AG04450 (cell line): ENCODE data around the gene RNASEH1. TPM values are rescaled to one million over a fixed set of nuclear protein-coding genes. Genes with fewer than 3 reads are reported as not detected.

Experiments
- CTCF ChIA-PET: fragments of 300-600, 350-600 bp; formaldehyde crosslinking; extraction: SDS; loops from one replicate; lab custom pipeline; 2022; ENCODE audit warnings: antibody characterized with exemption, inconsistent platforms; lab: Charles Lee
- POLR2A ChIA-PET: fragments of 350-600 bp; formaldehyde crosslinking; extraction: SDS; loops from one replicate; lab custom pipeline; 2021; ENCODE audit warnings: antibody characterized with exemption, inconsistent platforms; lab: Yijun Ruan, JAX
- DNase-seq: peaks from one replicate; pipeline ENCODE4 v3.0.0-alpha.2; 2011; ENCODE audit warnings: low read depth, low spot score
- H3K27ac ChIP-seq: one replicate; pipeline ENCODE4 v1.5.1; 2012; ENCODE audit warnings: low read depth, low read length, control low read depth
- H3K27me3 ChIP-seq: one replicate; pipeline ENCODE4 v1.6.0; 2012; ENCODE audit warnings: low read length; ENCODE audit not compliant: control insufficient read depth, insufficient read depth
- H3K4me3 ChIP-seq: 2 replicates; pipeline ENCODE4 v1.5.1; 2011; ENCODE audit warnings: mild to moderate bottlenecking, low read depth, low read length, control low read depth
- H3K9me3 ChIP-seq: 2 replicates; pipeline ENCODE4 v1.5.1; 2012; ENCODE audit warnings: low read length; ENCODE audit not compliant: control insufficient read depth, insufficient read depth
- CTCF ChIP-seq: IDR thresholded peaks from 2 replicates; pipeline ENCODE4 v1.5.1; 2011; ENCODE audit warnings: low read depth, low read length, control low read depth, inconsistent platforms
- polyA plus RNA-seq: library from polyadenylated mRNA; depleted of rRNA; stranded (reverse); fragments of >200 nt; gene quantifications from 2 replicates; pipeline ENCODE4 v1.2.3, GENCODE V29; 2011

RNASEH1 gene
- polyA plus RNA-seq, 1 experiment, result 26.2 TPM

GRCh38 chr2:3535794-3536681, 22.1 kb downstream of the RNASEH1 start:
- peak overlapping the region; percentile 62 for H3K4me3 ChIP-seq
- ChIA-PET POLR2A (interaction anchor here (0.7 to 1.4 kb wide), 6 partner anchors 12 to 121 kb away, joined by 3 to 7 read pairs (median 3); partner anchors contain the start of gene RNASEH1), CTCF (interaction anchor here (0.8 to 2.3 kb wide), 5 partner anchors 11 to 116 kb away, joined by 3 to 6 read pairs (median 5); partner anchors contain the start of gene RNASEH1)
- peak overlapping the region; percentile 100 for H3K27ac ChIP-seq
- peak; percentile 63 for DNase-seq
- TF ChIP-seq CTCF, result peak; percentile 46
- H3K27me3 ChIP-seq, result no peaks in the 10 kb centered on the region
- peaks cover 5% of the 10 kb centered on the region; the same call in 1 of the 2 replicates for H3K9me3 ChIP-seq

GRCh38 chr2:3535467-3535793, 22.7 kb downstream of the RNASEH1 start:
- Histone ChIP-seq H3K27ac (peak overlapping the region; percentile 100), H3K27me3 (no peaks in the 10 kb centered on the region), H3K9me3 (peaks cover 5% of the 10 kb centered on the region; the same call in 1 of the 2 replicates), H3K4me3 (peak overlapping the region; percentile 62)
- no peak for TF ChIP-seq CTCF
- POLR2A ChIA-PET, result interaction anchor here (0.9 to 1.4 kb wide), 3 partner anchors 17 to 122 kb away, joined by 3 to 6 read pairs (median 3); no protein-coding TSS in a partner anchor
- CTCF ChIA-PET, result interaction anchor here (1.3 to 2.3 kb wide), 3 partner anchors 12 to 117 kb away, joined by 5 to 6 read pairs (median 6); no protein-coding TSS in a partner anchor
- no peak for DNase-seq

- no peak for DNase-seq
- TF ChIP-seq CTCF, result no peak
- CTCF ChIA-PET, result no interaction called here
- Histone ChIP-seq H3K27me3 (no peaks in the 10 kb centered on the region), H3K27ac (no peak overlapping the region), H3K9me3 (peaks cover 5% of the 10 kb centered on the region; the same call in 1 of the 2 replicates), H3K4me3 (no peak overlapping the region)
- POLR2A ChIA-PET, result interaction anchor here (1.0 kb wide), 1 partner anchor 15 kb away, joined by 4 read pairs; the partner anchor contains the start of gene ADI1
Measured at GRCh38 chr2:3534251-3534814, 23.8 kb downstream of the RNASEH1 start.

GRCh38 chr2:3533836-3534235, 24.3 kb downstream of the RNASEH1 start:
- Histone ChIP-seq H3K9me3 (peaks cover 5% of the 10 kb centered on the region; the same call in 1 of the 2 replicates), H3K27ac (no peak overlapping the region), H3K27me3 (no peaks in the 10 kb centered on the region), H3K4me3 (no peak overlapping the region)
- DNase-seq, result no peak
- no peak for TF ChIP-seq CTCF
- ChIA-PET POLR2A (interaction anchor here (1.0 kb wide), 1 partner anchor 14 kb away, joined by 4 read pairs; the partner anchor contains the start of gene ADI1), CTCF (no interaction called here)
